ENCODE data around the gene COX6A2. TPM values are rescaled to one million over a fixed set of nuclear protein-coding genes. Genes with fewer than 3 reads are reported as not detected.

Gene COX6A2
- total and polyA plus RNA-seq, 8 donors: 0.67 TPM; not detected in 7

DNA sequence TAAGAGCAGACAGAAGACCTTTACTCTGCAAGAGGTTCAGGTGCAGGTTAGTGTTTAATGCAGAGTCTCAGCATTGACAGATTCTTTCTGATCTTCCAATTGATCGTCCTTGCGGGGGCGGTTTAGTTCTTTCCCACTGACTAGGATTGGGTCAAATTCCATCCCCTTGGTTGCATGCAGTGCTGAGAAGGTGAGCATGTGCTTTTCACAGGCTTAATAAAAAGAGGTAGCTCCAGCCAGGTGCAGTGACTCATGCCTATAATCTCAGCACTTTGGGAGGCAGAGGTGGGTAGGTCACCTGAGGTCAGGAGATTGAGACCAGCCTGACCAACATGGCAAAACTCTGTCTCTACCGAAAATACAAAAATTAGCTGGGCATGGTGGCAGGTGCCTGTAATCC, 42.5 kb downstream of the COX6A2 start:
- ATAC-seq (no peak), DNase-seq (no peak)
- TF ChIP-seq CTCF (IDR thresholded peaks at IDR 0.05): no peak
- Histone ChIP-seq H3K36me3 (peaks cover 0 to 25% of the 10 kb centered on the region in 2 donors), H3K9me3 (no peaks in the 10 kb centered on the region), H3K4me1 (no peaks in the 10 kb centered on the region), H3K27ac (no peak overlapping the region), H3K4me3 (no peak overlapping the region), H3K27me3 (peaks cover 0 to 46% of the 10 kb centered on the region in 2 donors)
- intact Hi-C loops (cut with DNase I): no loop called here

DNA sequence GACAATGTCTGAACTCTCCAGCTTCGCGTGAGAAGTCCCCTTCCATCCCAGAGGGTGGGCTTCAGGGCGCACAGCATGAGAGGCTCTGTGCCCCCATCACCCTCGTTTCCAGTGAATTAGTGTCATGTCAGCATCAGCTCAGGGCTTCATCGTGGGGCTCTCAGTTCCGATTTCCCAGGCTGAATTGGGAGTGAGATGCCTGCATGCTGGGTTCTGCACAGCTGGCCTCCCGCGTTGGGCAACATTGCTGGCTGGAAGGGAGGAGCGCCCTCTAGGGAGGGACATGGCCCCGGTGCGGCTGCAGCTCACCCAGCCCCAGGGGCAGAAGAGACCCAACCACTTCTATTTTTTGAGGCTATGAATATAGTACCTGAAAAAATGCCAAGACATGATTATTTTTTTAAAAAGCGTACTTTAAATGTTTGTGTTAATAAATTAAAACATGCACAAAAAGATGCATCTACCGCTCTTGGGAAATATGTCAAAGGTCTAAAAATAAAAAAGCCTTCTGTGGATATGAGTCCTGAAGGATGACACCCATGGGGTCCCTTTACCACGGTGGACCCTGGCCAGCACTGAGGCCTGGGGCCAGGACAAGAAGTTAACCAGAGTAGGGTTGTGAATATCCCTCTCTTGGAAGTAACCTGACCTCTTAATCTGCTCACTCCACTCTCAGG, 45.5 kb downstream of the COX6A2 start:
- ATAC-seq: peak; percentile 96
- TF ChIP-seq CTCF (IDR thresholded peaks at IDR 0.05): peak; percentile 69 to 79
- intact Hi-C loops (cut with DNase I): no loop called here
- H3K9me3 ChIP-seq: no peaks in the 10 kb centered on the region
- no peak overlapping the region for H3K4me3 ChIP-seq
- H3K27ac ChIP-seq: no peak overlapping the region
- peak; percentile 18 to 94 (median 61) for DNase-seq
- H3K27me3 ChIP-seq: peaks cover 0 to 39% of the 10 kb centered on the region in 2 donors
- H3K36me3 ChIP-seq: peaks cover 0 to 55% of the 10 kb centered on the region in 2 donors
- H3K4me1 ChIP-seq: no peaks in the 10 kb centered on the region

DNA sequence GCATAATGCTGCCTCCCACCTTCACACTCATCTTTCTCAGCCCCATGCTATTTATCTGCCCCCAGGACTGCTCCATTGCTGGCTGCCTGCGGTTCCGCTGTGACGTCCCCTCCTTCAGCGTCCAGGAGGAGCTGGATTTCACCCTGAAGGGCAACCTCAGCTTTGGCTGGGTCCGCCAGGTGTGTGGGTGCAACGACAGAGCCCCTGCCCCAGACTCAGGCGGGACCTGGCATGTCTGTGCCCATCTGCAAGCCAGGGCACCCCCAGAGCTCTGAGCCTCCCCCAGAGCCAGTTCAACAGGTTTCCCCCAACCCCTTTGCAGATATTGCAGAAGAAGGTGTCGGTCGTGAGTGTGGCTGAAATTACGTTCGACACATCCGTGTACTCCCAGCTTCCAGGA, 48.0 kb downstream of the COX6A2 start:
- peaks cover 0 to 3% of the 10 kb centered on the region in 2 donors for H3K9me3 ChIP-seq
- intact Hi-C loops (cut with DNase I): no loop called here
- H3K36me3 ChIP-seq: peaks cover 0 to 73% of the 10 kb centered on the region in 2 donors
- ATAC-seq (no peak), DNase-seq (no peak)
- no peaks in the 10 kb centered on the region for H3K4me1 ChIP-seq
- no peak for TF ChIP-seq CTCF (IDR thresholded peaks at IDR 0.05)
- H3K27ac ChIP-seq: no peak overlapping the region
- peaks cover 0 to 30% of the 10 kb centered on the region in 2 donors for H3K27me3 ChIP-seq
- no peak overlapping the region for H3K4me3 ChIP-seq

Other genes starting within 250 kb of the COX6A2 start
- gene FUS, start 248.2 kb downstream of the COX6A2 start, total RNA-seq: 100 to 1,000 TPM; 180 to 259 TPM
- 100 to 1,000 TPM; 663 to 829 (median 794) TPM for gene FUS, start 248.2 kb downstream of the COX6A2 start, polyA plus RNA-seq (ENCODE audit: insufficient read length in 6 of 6)
- gene PYCARD, start 225.6 kb downstream of the COX6A2 start, total RNA-seq: 10 to 100 TPM; 46.4 to 59.8 TPM
- gene PYCARD, start 225.6 kb downstream of the COX6A2 start, polyA plus RNA-seq (ENCODE audit: insufficient read length in 6 of 6): 10 to 100 TPM; 13.2 to 21.9 (median 15.5) TPM
- under 1 TPM; 0.06 to 0.08 TPM for gene TRIM72, start 214.2 kb downstream of the COX6A2 start, total RNA-seq
- under 1 TPM; 0.14 to 0.24 (median 0.18) TPM for gene TRIM72, start 214.2 kb downstream of the COX6A2 start, polyA plus RNA-seq (ENCODE audit: insufficient read length in 6 of 6)
- gene PYDC1, start 211.2 kb downstream of the COX6A2 start, total RNA-seq: not detected
- not detected for gene PYDC1, start 211.2 kb downstream of the COX6A2 start, polyA plus RNA-seq (ENCODE audit: insufficient read length in 6 of 6)
- 10 to 100 TPM; 44.5 to 91.3 TPM for gene ITGAM, start 168.4 kb downstream of the COX6A2 start, total RNA-seq
- gene ITGAM, start 168.4 kb downstream of the COX6A2 start, polyA plus RNA-seq (ENCODE audit: insufficient read length in 6 of 6): 1 to 10 TPM; 2.3 to 5.1 (median 3.2) TPM
- gene ITGAX, start 73.2 kb downstream of the COX6A2 start, total RNA-seq: 100 to 1,000 TPM in 1 of 2 donors, 10 to 100 TPM in 1; 71.5 to 134 TPM
- 1 to 10 TPM in 5 of 6 donors, under 1 TPM in 1; 0.94 to 2.0 (median 1.4) TPM for gene ITGAX, start 73.2 kb downstream of the COX6A2 start, polyA plus RNA-seq (ENCODE audit: insufficient read length in 6 of 6)
- gene ITGAD, start 35.0 kb downstream of the COX6A2 start, total RNA-seq: under 1 TPM; 0.31 to 0.35 TPM
- under 1 TPM in 4 of 6 donors, not detected in 2; 0.04 to 0.24 (median 0.15) TPM for gene ITGAD, start 35.0 kb downstream of the COX6A2 start, polyA plus RNA-seq (ENCODE audit: insufficient read length in 6 of 6)
- gene ZNF843, start 14.4 kb upstream of the COX6A2 start, total RNA-seq: 1 to 10 TPM; 1.5 to 1.6 TPM
- 1 to 10 TPM; 1.5 to 2.5 (median 2.2) TPM for gene ZNF843, start 14.4 kb upstream of the COX6A2 start, polyA plus RNA-seq (ENCODE audit: insufficient read length in 6 of 6)
- 10 to 100 TPM in 1 of 2 donors, 1 to 10 TPM in 1; 8.5 to 10.1 TPM for gene ARMC5, start 31.1 kb upstream of the COX6A2 start, total RNA-seq
- gene ARMC5, start 31.1 kb upstream of the COX6A2 start, polyA plus RNA-seq (ENCODE audit: insufficient read length in 6 of 6): 10 to 100 TPM in 4 of 6 donors, 1 to 10 TPM in 2; 9.3 to 14.8 (median 11.5) TPM
- gene TGFB1I1, start 43.8 kb upstream of the COX6A2 start, total RNA-seq: 10 to 100 TPM; 49.3 to 70.3 TPM
- gene TGFB1I1, start 43.8 kb upstream of the COX6A2 start, polyA plus RNA-seq (ENCODE audit: insufficient read length in 6 of 6): 10 to 100 TPM; 59.4 to 85.3 (median 66.8) TPM
- 1 to 10 TPM in 1 of 2 donors, under 1 TPM in 1; 0.92 to 1.4 TPM for gene SLC5A2, start 54.8 kb upstream of the COX6A2 start, total RNA-seq
- gene SLC5A2, start 54.8 kb upstream of the COX6A2 start, polyA plus RNA-seq (ENCODE audit: insufficient read length in 6 of 6): 10 to 100 TPM in 5 of 6 donors, 1 to 10 TPM in 1; 7.7 to 18.8 (median 14.5) TPM
- gene RUSF1, start 80.0 kb upstream of the COX6A2 start, total RNA-seq: 10 to 100 TPM; 58.2 to 67.4 TPM
- gene RUSF1, start 80.0 kb upstream of the COX6A2 start, polyA plus RNA-seq (ENCODE audit: insufficient read length in 6 of 6): 10 to 100 TPM; 68.2 to 87.2 (median 82.1) TPM
- gene AHSP, start 99.5 kb upstream of the COX6A2 start, total RNA-seq: not detected
- 10 to 100 TPM in 4 of 6 donors, 1 to 10 TPM in 2; 6.2 to 18.2 (median 11.9) TPM for gene AHSP, start 99.5 kb upstream of the COX6A2 start, polyA plus RNA-seq (ENCODE audit: insufficient read length in 6 of 6)